CD14-positive monocyte (primary cell): ENCODE results near the gene CCDC73. TPM values are rescaled to one million over a fixed set of nuclear protein-coding genes. Genes with fewer than 3 reads are reported as not detected.
"Not testable (repeated sequence)": the region's sequence is repeated elsewhere in the genome, so short reads cannot be mapped to it uniquely, and the experiment has no call there.

Source experiments
- DNase-seq, 3 donors: peaks; one replicate each; pipeline ENCODE4 v3.0.0-alpha.2; 2011 to 2022
- H2AFZ ChIP-seq: 2 replicates; pipeline ENCODE4 v1.6.0; 2012; ENCODE audit warnings: mild to moderate bottlenecking, low read depth, low read length, inconsistent platforms; ENCODE audit not compliant: insufficient read depth, poor library complexity, severe bottlenecking
- H3K27ac ChIP-seq, 2 donors: 1 replicate in 1 of 2; 2 replicates in 1 of 2; pipeline ENCODE4 v1.5.1; 2012 to 2013; ENCODE audit warnings: low read length in 2 of 2, control low read depth in 1 of 2, inconsistent platforms in 1 of 2, low read depth in 1 of 2, mild to moderate bottlenecking in 1 of 2
- H3K27me3 ChIP-seq, 2 donors: one replicate each; pipeline versions ENCODE4 v1.6.0 to v1.6.1; 2011 to 2013; ENCODE audit warnings: low read length in 2 of 2; ENCODE audit not compliant: control insufficient read depth in 2 of 2, insufficient read depth in 2 of 2
- H3K36me3 ChIP-seq, 2 donors: replicated peaks in 1 of 2; 1 replicate in 1 of 2; 2 replicates in 1 of 2; pipeline versions ENCODE4 v1.5.1 to v1.6.1; 2012 to 2013; ENCODE audit warnings: low read length in 2 of 2, control low read depth in 1 of 2, inconsistent platforms in 1 of 2, mild to moderate bottlenecking in 1 of 2; ENCODE audit not compliant: insufficient read depth in 2 of 2, control insufficient read depth in 1 of 2
- H3K4me1 ChIP-seq, 2 donors: 1 replicate in 1 of 2; 2 replicates in 1 of 2; pipeline versions ENCODE4 v1.5.1 to v1.6.1; 2012 to 2013; ENCODE audit warnings: low read length in 2 of 2, control low read depth in 1 of 2, inconsistent platforms in 1 of 2, mild to moderate bottlenecking in 1 of 2, moderate library complexity in 1 of 2; ENCODE audit not compliant: insufficient read depth in 2 of 2, control insufficient read depth in 1 of 2
- H3K4me2 ChIP-seq: replicated peaks from 2 replicates; pipeline ENCODE3; 2012; ENCODE audit warnings: low read length, moderate library complexity, mild to moderate bottlenecking; ENCODE audit not compliant: poor library complexity, severe bottlenecking; ENCODE audit errors: extremely low read depth
- H3K4me3 ChIP-seq, 3 experiments: fragments of 200-600 bp in 1 of 3; sonication (generic) in 1 of 3; replicated peaks in 1 of 3; 1 replicate in 2 of 3; 2 replicates in 1 of 3; pipeline ENCODE4 v1.5.1; 2011 to 2013; ENCODE audit warnings: low read length in 3 of 3, mild to moderate bottlenecking in 3 of 3, control low read depth in 2 of 3, low read depth in 2 of 3, inconsistent platforms in 1 of 3, moderate library complexity in 1 of 3
- H3K79me2 ChIP-seq: 2 replicates; pipeline ENCODE4 v1.6.0; 2012; ENCODE audit warnings: mild to moderate bottlenecking, control low read depth, inconsistent platforms, low read length, moderate library complexity; ENCODE audit not compliant: insufficient read depth
- H3K9ac ChIP-seq: 2 replicates; pipeline ENCODE4 v1.6.0; 2017; ENCODE audit warnings: low read length, mild to moderate bottlenecking; ENCODE audit not compliant: insufficient read depth, poor library complexity, severe bottlenecking
- H3K9me3 ChIP-seq, 2 donors: replicated peaks in 1 of 2; 1 replicate in 1 of 2; 2 replicates in 1 of 2; pipeline versions ENCODE4 v1.5.1 to v1.6.1; 2012 to 2013; ENCODE audit warnings: low read length in 2 of 2, control low read depth in 1 of 2; ENCODE audit not compliant: control insufficient read depth in 1 of 2, insufficient read depth in 1 of 2
- H4K20me1 ChIP-seq: 2 replicates; pipeline ENCODE4 v1.6.0; 2012; ENCODE audit warnings: mild to moderate bottlenecking, low read length, control low read depth, moderate library complexity; ENCODE audit not compliant: insufficient read depth
- H3K27ac Mint-ChIP-seq, 7 donors: one replicate each; pipeline ENCODE4 v1.8.0; 2020; ENCODE audit warnings: mild to moderate bottlenecking in 7 of 7, mixed read lengths in 7 of 7, moderate library complexity in 6 of 7, inconsistent platforms in 2 of 7
- H3K27me3 Mint-ChIP-seq, 3 donors: one replicate each; pipeline ENCODE4 v1.8.0; 2021 to 2022; ENCODE audit warnings: low read depth in 3 of 3, mild to moderate bottlenecking in 3 of 3, mixed read lengths in 3 of 3, moderate library complexity in 3 of 3, inconsistent platforms in 1 of 3
- H3K36me3 Mint-ChIP-seq, 2 donors: one replicate each; pipeline ENCODE4 v1.8.0; 2020; ENCODE audit warnings: mixed read lengths in 2 of 2, inconsistent platforms in 1 of 2, mild to moderate bottlenecking in 1 of 2
- H3K4me1 Mint-ChIP-seq: one replicate; pipeline ENCODE4 v1.8.0; 2020; ENCODE audit warnings: mild to moderate bottlenecking, mixed read lengths
- H3K4me3 Mint-ChIP-seq, 2 donors: one replicate each; pipeline ENCODE4 v1.8.0; 2020; ENCODE audit warnings: mild to moderate bottlenecking in 2 of 2, mixed read lengths in 2 of 2, moderate library complexity in 1 of 2
- H3K9me3 Mint-ChIP-seq, 7 donors: one replicate each; pipeline ENCODE4 v1.8.0; 2020 to 2022; ENCODE audit warnings: mixed read lengths in 7 of 7, mild to moderate bottlenecking in 6 of 7, moderate library complexity in 6 of 7, inconsistent platforms in 2 of 7
- CTCF ChIP-seq: fragments of 200-600 bp; IDR thresholded peaks from one replicate; pipeline ENCODE4 v1.8.0; 2022; ENCODE audit warnings: antibody characterized with exemption, mild to moderate bottlenecking
- WGBS: methylation state at CpG from one replicate; pipeline ENCODE4 v1.1.5; 2013; ENCODE audit warnings: missing lambda C conversion rate; ENCODE audit not compliant: insufficient coverage; 5-methylcytosine and 5-hydroxymethylcytosine counted together
- intact Hi-C, 2 donors: fragments of 100-400 bp; cut with micrococcal nuclease; formaldehyde crosslinking; loops; one replicate each; pipeline versions ENCODE4 v1.15.0 to v1.15.1; 2023
- polyA plus RNA-seq, 3 donors: library from polyadenylated mRNA; depleted of rRNA in 1 of 3; unstranded in 2 of 3; stranded (reverse) in 1 of 3; fragments of 300-500 nt in 2 of 3; fragments of >200 nt in 1 of 3; fragmentation: Illumina TruSeq in 2 of 3; gene quantifications; 1 replicate in 2 of 3; 2 replicates in 1 of 3; pipeline ENCODE4 v1.2.3, GENCODE V29; 2012 to 2021

The CCDC73 gene
- polyA plus RNA-seq, 3 donors = 0.03 to 0.09 TPM; not detected in 1

DNA sequence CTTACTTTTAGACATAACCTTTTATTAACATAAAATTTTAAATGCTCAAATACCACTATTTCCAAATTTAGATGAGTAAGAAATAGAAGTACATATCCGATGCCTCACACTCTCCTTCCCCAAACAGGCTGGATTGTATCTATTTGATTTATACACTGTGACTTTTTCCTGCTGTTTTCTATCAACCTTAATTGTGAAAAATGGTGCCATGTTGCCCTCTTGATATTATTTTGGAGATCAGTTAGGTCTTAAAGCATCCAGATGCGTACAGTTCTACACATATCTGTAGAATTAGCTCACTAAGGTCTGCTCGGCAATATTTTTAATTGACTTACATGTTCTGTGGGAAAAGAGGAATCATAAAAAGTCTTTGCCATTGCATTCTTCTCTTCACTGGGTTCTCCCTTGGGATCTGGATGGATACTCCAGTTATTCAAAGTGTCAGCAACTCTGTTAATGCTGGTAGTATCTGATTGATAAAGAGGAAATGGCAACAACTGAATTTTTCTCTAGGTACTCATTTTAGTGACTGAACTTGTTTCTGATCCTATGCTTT, 183.6 kb downstream of the CCDC73 start:
- H3K4me1 Mint-ChIP-seq = no peaks in the 10 kb centered on the region
- Histone ChIP-seq H3K9ac (no peak overlapping the region), H3K36me3 (peaks cover 0 to 13% of the 10 kb centered on the region in 2 donors), H4K20me1 (no peaks in the 10 kb centered on the region), H2AFZ (no peak overlapping the region), H3K27ac (no peak overlapping the region), H3K4me2 (no peak overlapping the region), H3K9me3 (peaks cover 11 to 19% of the 10 kb centered on the region in 2 donors), H3K4me3 (no peak overlapping the region), H3K79me2 (no peaks in the 10 kb centered on the region), H3K4me1 (no peaks in the 10 kb centered on the region), H3K27me3 (no peaks in the 10 kb centered on the region)
- TF ChIP-seq CTCF = no peak
- DNase-seq = no peak
- no peak overlapping the region for H3K27ac Mint-ChIP-seq
- intact Hi-C loops = no loop called here
- peaks cover 0 to 2% (median 0%) of the 10 kb centered on the region in 3 donors for H3K27me3 Mint-ChIP-seq
- no CpG with 5 or more reads among the region's 3 CpGs for WGBS
- peaks cover 20 to 21% of the 10 kb centered on the region in 2 donors for H3K36me3 Mint-ChIP-seq
- no peak overlapping the region for H3K4me3 Mint-ChIP-seq
- H3K9me3 Mint-ChIP-seq = peaks cover 14 to 32% (median 24%) of the 10 kb centered on the region in 7 donors

DNA sequence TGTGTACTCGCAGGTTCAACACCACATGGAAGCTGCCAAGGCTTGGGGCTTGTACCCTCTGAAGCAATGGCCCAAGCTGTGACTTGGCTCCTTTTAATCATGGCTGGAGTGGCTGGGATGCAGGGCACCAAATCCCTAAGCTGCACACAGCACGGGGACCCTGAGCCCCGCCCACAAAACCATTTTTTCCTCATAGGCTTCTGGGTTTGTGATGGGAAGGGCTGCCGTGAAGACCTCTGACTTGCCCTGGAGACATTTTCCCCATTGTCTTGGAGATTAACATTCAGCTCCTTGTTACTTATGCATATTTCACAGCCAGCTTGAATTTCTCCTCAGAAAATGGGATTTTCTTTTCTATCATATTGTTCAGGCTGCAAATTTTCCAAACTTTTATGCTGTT, 185.6 kb downstream of the CCDC73 start:
- H3K27me3 Mint-ChIP-seq, H3K9ac ChIP-seq, H3K27ac Mint-ChIP-seq, H3K4me1 ChIP-seq, H3K4me2 ChIP-seq, H2AFZ ChIP-seq, H3K79me2 ChIP-seq, H3K4me3 Mint-ChIP-seq, H4K20me1 ChIP-seq, H3K4me1 Mint-ChIP-seq, DNase-seq, H3K27me3 ChIP-seq, intact Hi-C loops, H3K27ac ChIP-seq, H3K4me3 ChIP-seq: not testable (repeated sequence)
- H3K9me3 ChIP-seq = peaks cover 11 to 19% of the 10 kb centered on the region in 2 donors
- Mint-ChIP-seq H3K36me3 (peaks cover 35 to 40% of the 10 kb centered on the region in 2 donors), H3K9me3 (peaks cover 14 to 32% (median 24%) of the 10 kb centered on the region in 7 donors)
- H3K36me3 ChIP-seq = peaks cover 16 to 34% of the 10 kb centered on the region in 2 donors
- WGBS = 100% methylated on average over 1 of the region's 4 CpGs
